IPS-NIHi7 (cell line): Measurements from ENCODE around the gene SLX4IP.

ENCODE experiments used
- DNase-seq: peaks from one replicate; pipeline ENCODE4 v3.0.0; 2012; ENCODE audit warnings: mixed read lengths; ENCODE audit errors: extremely low spot score

The SLX4IP gene

GRCh38 chr20:10521068-10521831 is 86.1 kb downstream of the SLX4IP start:
- DNase-seq: no peak

GRCh38 chr20:10521836-10522235 is 86.7 kb downstream of the SLX4IP start:
- no peak for DNase-seq

- DNase-seq: no peak
Measured at GRCh38 chr20:10522328-10522727, 87.2 kb downstream of the SLX4IP start.

GRCh38 chr20:10523443-10523842 is 88.3 kb downstream of the SLX4IP start:
- DNase-seq: no peak

- DNase-seq: peak; percentile 59
Measured at GRCh38 chr20:10524034-10524476, 89.0 kb downstream of the SLX4IP start.

GRCh38 chr20:10524643-10525042 is 89.5 kb downstream of the SLX4IP start:
- DNase-seq: no peak

GRCh38 chr20:10527781-10528180 is 92.7 kb downstream of the SLX4IP start:
- DNase-seq: no peak

- no peak for DNase-seq
Measured at GRCh38 chr20:10530883-10531282, 95.8 kb downstream of the SLX4IP start.

- no peak for DNase-seq
Measured at GRCh38 chr20:10531848-10532247, 96.7 kb downstream of the SLX4IP start.

- no peak for DNase-seq
Measured at GRCh38 chr20:10532361-10532760, 97.3 kb downstream of the SLX4IP start.

GRCh38 chr20:10536531-10536930 is 101.4 kb downstream of the SLX4IP start:
- peak; percentile 37 for DNase-seq

GRCh38 chr20:10537850-10538480 is 102.9 kb downstream of the SLX4IP start:
- DNase-seq: no peak

- DNase-seq: no peak
Measured at GRCh38 chr20:10538768-10539167, 103.7 kb downstream of the SLX4IP start.

GRCh38 chr20:10539818-10540553 is 104.9 kb downstream of the SLX4IP start:
- DNase-seq: no peak

GRCh38 chr20:10540636-10541493 is 105.8 kb downstream of the SLX4IP start:
- no peak for DNase-seq

- no peak for DNase-seq
Measured at GRCh38 chr20:10541668-10542411, 106.7 kb downstream of the SLX4IP start.

- no peak for DNase-seq
Measured at GRCh38 chr20:10542442-10542841, 107.3 kb downstream of the SLX4IP start.

- no peak for DNase-seq
Measured at GRCh38 chr20:10543480-10543879, 108.4 kb downstream of the SLX4IP start.

- DNase-seq: no peak
Measured at GRCh38 chr20:10547276-10548114, 112.4 kb downstream of the SLX4IP start.

- no peak for DNase-seq
Measured at GRCh38 chr20:10549511-10549910, 114.4 kb downstream of the SLX4IP start.
